HEK293T (cell line): ENCODE measurements around the gene GOLGA6A.
"Not testable (repeated sequence)": the region's sequence is repeated elsewhere in the genome, so short reads cannot be mapped to it uniquely, and the experiment has no call there.

Experiments
- CTCF ChIA-PET: fragments of 350-600 bp; formaldehyde crosslinking; extraction: SDS; loops from one replicate; lab custom pipeline; 2021; ENCODE audit warnings: antibody characterized with exemption, inconsistent platforms; lab: Yijun Ruan, JAX
- POLR2A ChIA-PET: fragments of 350-600 bp; formaldehyde crosslinking; extraction: SDS; loops from one replicate; lab custom pipeline; 2020; ENCODE audit warnings: antibody characterized with exemption, inconsistent platforms; lab: Yijun Ruan, JAX
- DNase-seq: peaks from one replicate; pipeline ENCODE4 v3.0.0; 2012; ENCODE audit warnings: mixed read lengths; ENCODE audit errors: extremely low spot score
- ARNT ChIP-seq: fragments of 450-650 bp; IDR thresholded peaks from 2 replicates; pipeline ENCODE4 v1.6.1; 2017; ENCODE audit warnings: mild to moderate bottlenecking
- BHLHE40 ChIP-seq: fragments of 450-650 bp; IDR thresholded peaks from 2 replicates; pipeline ENCODE4 v1.6.1; 2016; ENCODE audit warnings: mild to moderate bottlenecking, moderate library complexity, borderline replicate concordance
- CTBP1 ChIP-seq: fragments of 450-650 bp; IDR thresholded peaks from 2 replicates; pipeline ENCODE4 v1.6.1; 2016; ENCODE audit warnings: borderline replicate concordance
- ELF4 ChIP-seq: fragments of 450-650 bp; IDR thresholded peaks from 2 replicates; pipeline ENCODE4 v1.6.1; 2017; ENCODE audit warnings: antibody characterized with exemption
- FOXA1 ChIP-seq: fragments of 450-650 bp; IDR thresholded peaks from 2 replicates; pipeline ENCODE4 v1.6.1; 2016; ENCODE audit warnings: mild to moderate bottlenecking
- FOXK2 ChIP-seq: fragments of 450-650 bp; IDR thresholded peaks from 2 replicates; pipeline ENCODE4 v1.6.1; 2016; ENCODE audit warnings: mild to moderate bottlenecking
- FOXM1 ChIP-seq: fragments of 450-650 bp; IDR thresholded peaks from 2 replicates; pipeline ENCODE4 v1.6.1; 2017; ENCODE audit warnings: mild to moderate bottlenecking, borderline replicate concordance
- HDGF ChIP-seq: fragments of 450-650 bp; IDR thresholded peaks from 2 replicates; pipeline ENCODE4 v1.6.1; 2017; ENCODE audit warnings: antibody characterized with exemption, borderline replicate concordance
- L3MBTL2 ChIP-seq: fragments of 450-650 bp; conservative IDR thresholded peaks from 2 replicates; pipeline ENCODE4 v1.6.1; 2016; ENCODE audit warnings: mild to moderate bottlenecking
- LEF1 ChIP-seq: fragments of 450-650 bp; IDR thresholded peaks from 2 replicates; pipeline ENCODE4 v1.6.1; 2017; ENCODE audit warnings: mild to moderate bottlenecking, borderline replicate concordance
- NFRKB ChIP-seq: fragments of 450-650 bp; IDR thresholded peaks from 2 replicates; pipeline ENCODE4 v1.6.1; 2016; ENCODE audit warnings: mild to moderate bottlenecking, moderate library complexity
- PKNOX1 ChIP-seq: fragments of 450-650 bp; IDR thresholded peaks from 2 replicates; pipeline ENCODE4 v1.6.1; 2016
- SP1 ChIP-seq: fragments of 450-650 bp; IDR thresholded peaks from 2 replicates; pipeline ENCODE4 v1.6.1; 2017
- SUZ12 ChIP-seq: fragments of 450-650 bp; IDR thresholded peaks from 2 replicates; pipeline ENCODE4 v1.6.1; 2016; ENCODE audit warnings: mild to moderate bottlenecking
- TARDBP ChIP-seq: fragments of 450-650 bp; IDR thresholded peaks from 2 replicates; pipeline ENCODE4 v1.6.1; 2016
- ZNF384 ChIP-seq: fragments of 450-650 bp; IDR thresholded peaks from 2 replicates; pipeline ENCODE4 v1.6.1; 2016

GOLGA6A gene

GRCh38 chr15:74082450-74082849, at the start of gene GOLGA6A:
GOLGA6A (minus strand) TSS chr15:74082550; CDS start chr15:74082509, 41 bp downstream.
- DNase-seq, POLR2A ChIA-PET, CTCF ChIA-PET: not testable (repeated sequence)

- ChIA-PET POLR2A (interaction anchor here (1.4 kb wide), 1 partner anchor 11 kb away, joined by 3 read pairs; no protein-coding TSS in a partner anchor), CTCF (no interaction called here)
- no peak for DNase-seq
- TF ChIP-seq SP1: no peak
- no peak for TF ChIP-seq PKNOX1
- TF ChIP-seq FOXA1: no peak
- no peak for TF ChIP-seq HDGF
- no peak for TF ChIP-seq TARDBP
- TF ChIP-seq SUZ12: no peak
- TF ChIP-seq FOXK2: no peak
- TF ChIP-seq NFRKB: no peak
- TF ChIP-seq BHLHE40: no peak
- no peak for TF ChIP-seq FOXM1
- no peak for TF ChIP-seq ZNF384
- TF ChIP-seq ARNT: no peak
- TF ChIP-seq LEF1: no peak
- no peak for TF ChIP-seq ELF4
- TF ChIP-seq L3MBTL2: no peak
These were observed 49.5 kb upstream of the GOLGA6A start for GRCh38 chr15:74131628-74132413.

GRCh38 chr15:74130849-74131627, 48.7 kb upstream of the GOLGA6A start:
- DNase-seq: no peak
- POLR2A ChIA-PET: no interaction called here
- no peak for TF ChIP-seq CTBP1
- TF ChIP-seq FOXA1: no peak
- no peak for TF ChIP-seq ZNF384
- no peak for TF ChIP-seq BHLHE40
- TF ChIP-seq LEF1: no peak
- TF ChIP-seq NFRKB: no peak
- no peak for TF ChIP-seq FOXK2
- TF ChIP-seq TARDBP: no peak
- TF ChIP-seq FOXM1: no peak
- CTCF ChIA-PET: interaction anchor here (1.0 to 1.2 kb wide), 2 partner anchors 72 to 180 kb away, joined by 4 to 5 read pairs; partner anchors contain the start of gene STRA6

GRCh38 chr15:74130155-74130848, 48.0 kb upstream of the GOLGA6A start, which contains the start of gene ISLR2:
ISLR2 (plus strand) TSS chr15:74130586; CDS start chr15:74132755, 2,169 bp downstream.
- peak; percentile 83 for TF ChIP-seq L3MBTL2
- no peak for TF ChIP-seq FOXA1
- ChIA-PET CTCF (interaction anchor here (0.7 to 5.8 kb wide), 5 partner anchors 73 to 190 kb away, joined by 3 to 46 read pairs (median 5); partner anchors contain the start of gene STRA6), POLR2A (no interaction called here)
- no peak for DNase-seq

- DNase-seq: no peak
- ChIA-PET CTCF (interaction anchor here (0.7 to 5.8 kb wide), 5 partner anchors 74 to 191 kb away, joined by 3 to 46 read pairs (median 5); partner anchors contain the start of gene STRA6), POLR2A (no interaction called here)
- TF ChIP-seq ZNF384: no peak
- TF ChIP-seq SUZ12: no peak
- no peak for TF ChIP-seq FOXK2
- TF ChIP-seq FOXA1: no peak
- TF ChIP-seq NFRKB: no peak
- no peak for TF ChIP-seq SP1
- TF ChIP-seq FOXM1: no peak
- TF ChIP-seq L3MBTL2: no peak
These were observed 47.3 kb upstream of the GOLGA6A start for GRCh38 chr15:74129586-74130154.

GRCh38 chr15:74128785-74129585, 46.6 kb upstream of the GOLGA6A start:
- ChIA-PET POLR2A (interaction anchor here (0.6 to 1.3 kb wide), 5 partner anchors 74 to 192 kb away, joined by 3 to 5 read pairs (median 3); partner anchors contain the start of gene STRA6), CTCF (interaction anchor here (0.8 to 5.8 kb wide), 15 partner anchors 15 to 194 kb away, joined by 3 to 46 read pairs (median 5); partner anchors contain the start of gene STRA6)
- TF ChIP-seq ZNF384: no peak
- no peak for DNase-seq
